Vagina (tissue), 2 donors: Measurements from ENCODE around the gene P4HA1.

Source experiments
- POLR2A ChIP-seq, 2 donors: fragments of 450-650 bp; IDR thresholded peaks; one replicate each; pipeline ENCODE4 v1.6.1; 2017; ENCODE audit warnings: antibody characterized with exemption in 2 of 2, mild to moderate bottlenecking in 2 of 2, moderate library complexity in 2 of 2
- POLR2AphosphoS5 ChIP-seq, 2 donors: sonication (generic); formaldehyde crosslinking; IDR thresholded peaks; one replicate each; pipeline ENCODE4 v1.9.0; 2017; ENCODE audit warnings: antibody characterized with exemption in 2 of 2, mild to moderate bottlenecking in 2 of 2, low read depth in 1 of 2; ENCODE audit not compliant: insufficient read depth in 1 of 2

GRCh38 chr10:73095481-73096021, 1.1 kb downstream of the P4HA1 start:
- no peak for TF ChIP-seq POLR2A (IDR thresholded peaks at IDR 0.05)
- TF ChIP-seq POLR2AphosphoS5 (IDR thresholded peaks at IDR 0.05; ENCODE audit: insufficient read depth in 1 of 2, low read depth in 1 of 2), result peak in 1 of 2 donors; percentile 79
